Jurkat, Clone E6-1 (cell line): ENCODE data around the gene PSG5.
"Not testable (repeated sequence)": the region's sequence is repeated elsewhere in the genome, so short reads cannot be mapped to it uniquely, and the experiment has no call there.

Source experiments
- DNase-seq: peaks from one replicate; pipeline ENCODE4 v3.0.0-alpha.2; 2011; ENCODE audit warnings: low read depth, low spot score
- H3K4me3 ChIP-seq: 2 replicates; pipeline ENCODE4 v1.5.1; 2011; ENCODE audit warnings: mild to moderate bottlenecking, low read length, control low read depth, moderate library complexity

PSG5 gene

GRCh38 chr19:43192381-43193155 lies 6.2 kb upstream of the PSG5 start:
- H3K4me3 ChIP-seq, DNase-seq: not testable (repeated sequence)

DNA sequence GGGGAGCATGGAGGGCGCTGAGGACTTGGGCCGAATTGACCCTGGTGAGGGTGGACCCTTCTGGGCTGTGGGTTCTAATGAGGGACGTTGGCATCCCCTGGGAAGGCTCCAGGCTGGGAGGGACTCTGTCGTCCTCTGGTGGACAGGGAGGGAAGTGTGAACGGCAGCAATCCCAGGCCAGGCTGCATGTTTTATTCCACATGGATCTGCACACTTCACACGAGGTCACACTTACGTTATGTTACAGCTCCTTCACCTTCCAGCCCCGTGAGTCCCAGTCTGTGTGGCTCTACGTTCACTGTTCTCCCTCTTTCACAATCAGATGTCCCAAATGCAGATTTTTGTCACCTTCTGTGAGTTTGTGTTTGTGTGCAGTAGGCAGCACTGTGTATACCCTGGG lies 1.8 kb upstream of the PSG5 start:
- not testable (repeated sequence) for H3K4me3 ChIP-seq, DNase-seq

DNA sequence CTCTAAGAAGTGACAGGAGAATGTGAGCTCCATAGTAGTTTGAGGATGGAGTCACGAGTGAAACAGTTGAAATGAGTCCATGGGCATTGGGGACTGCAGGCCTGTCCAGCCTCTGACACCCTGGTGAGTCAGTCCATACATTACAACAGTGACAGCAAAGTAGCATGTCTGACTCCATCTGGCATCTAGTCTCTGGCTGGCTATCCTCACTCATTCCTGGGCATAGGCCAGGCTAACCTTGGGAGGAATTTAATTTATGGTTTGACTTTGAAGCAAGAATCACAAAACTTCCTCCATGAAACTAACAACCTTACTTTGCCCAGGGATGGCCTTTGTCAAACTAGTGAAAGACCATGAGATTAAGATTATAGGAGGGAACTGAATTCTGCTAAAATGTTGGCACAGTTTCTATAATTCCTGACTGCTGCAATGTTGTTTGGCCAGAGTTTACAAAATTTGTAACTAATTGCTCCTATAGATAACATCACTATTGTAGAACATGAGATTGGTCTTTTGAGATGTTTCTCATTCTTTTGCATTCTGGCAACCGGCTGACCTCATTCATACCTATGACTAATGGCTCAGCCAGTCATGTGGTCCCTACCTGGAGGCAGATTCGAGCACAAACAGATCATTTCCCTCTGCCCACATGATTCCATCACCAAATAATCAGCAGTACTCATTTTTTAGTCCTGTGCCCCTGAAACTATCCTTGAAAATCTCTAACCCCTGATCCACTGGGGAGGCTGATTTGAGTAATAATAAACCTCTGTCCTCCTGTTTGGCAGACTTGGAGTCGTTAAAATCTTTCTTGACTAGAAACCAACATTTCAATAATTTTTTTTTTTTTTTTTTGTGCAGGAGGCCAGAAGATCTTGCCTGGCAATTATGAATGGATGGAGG lies 4.2 kb downstream of the PSG5 start:
- DNase-seq, H3K4me3 ChIP-seq: not testable (repeated sequence)

GRCh38 chr19:43179569-43180147 lies 6.7 kb downstream of the PSG5 start:
- DNase-seq, H3K4me3 ChIP-seq: not testable (repeated sequence)

- not testable (repeated sequence) for DNase-seq, H3K4me3 ChIP-seq
These were observed 7.8 kb downstream of the PSG5 start for GRCh38 chr19:43178577-43178976.

DNA sequence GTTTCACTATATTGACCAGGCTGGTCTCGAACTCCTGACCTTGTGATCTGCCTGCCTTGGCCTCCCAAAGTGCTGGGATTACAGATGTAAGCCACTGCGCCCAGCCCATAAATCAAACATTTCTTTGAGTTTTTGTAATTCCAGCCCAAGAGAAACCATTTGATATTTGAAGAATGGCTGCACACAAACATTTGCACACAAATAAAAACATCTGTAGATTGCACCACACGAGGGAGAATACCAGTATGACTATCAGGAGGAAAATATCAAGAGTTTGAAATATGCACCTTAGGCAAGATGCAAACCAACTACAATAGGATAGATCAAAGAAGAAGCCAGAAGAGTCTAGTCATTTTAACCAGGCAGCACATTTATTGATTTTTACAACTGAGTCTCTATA lies 20.4 kb downstream of the PSG5 start:
- H3K4me3 ChIP-seq, DNase-seq: not testable (repeated sequence)

DNA sequence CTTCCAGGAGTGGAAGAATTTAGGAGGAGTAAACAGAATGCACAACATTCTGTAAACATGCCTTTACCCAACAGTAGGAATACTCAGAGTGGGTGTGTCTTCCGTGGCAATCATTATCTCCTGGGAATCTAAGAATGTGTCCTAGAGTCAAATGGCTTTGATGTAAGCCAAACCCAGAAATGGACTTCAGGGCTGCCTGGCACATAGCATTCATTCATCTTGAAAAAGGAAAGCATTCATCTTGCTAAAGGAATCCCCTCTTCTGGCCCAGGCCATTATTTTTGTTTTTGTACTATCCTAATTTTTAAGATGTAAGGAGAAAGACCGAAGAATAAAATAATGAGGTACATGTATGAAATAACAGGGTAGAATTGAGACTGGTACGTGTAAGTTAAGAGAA lies 23.2 kb downstream of the PSG5 start:
- not testable (repeated sequence) for DNase-seq

GRCh38 chr19:43162261-43162660 lies 24.1 kb downstream of the PSG5 start:
- not testable (repeated sequence) for DNase-seq, H3K4me3 ChIP-seq

More for the DNA sequence above, 23.2 kb downstream of the PSG5 start:
- H3K4me3 ChIP-seq = not testable (repeated sequence)

- no peak for DNase-seq
- no peak overlapping the region for H3K4me3 ChIP-seq
These were observed 34.1 kb downstream of the PSG5 start for GRCh38 chr19:43152214-43152613.

- H3K4me3 ChIP-seq, DNase-seq: not testable (repeated sequence)
These were observed 36.5 kb downstream of the PSG5 start for GRCh38 chr19:43149788-43150187.

- DNase-seq = no peak
- no peak overlapping the region for H3K4me3 ChIP-seq
These were observed 38.1 kb downstream of the PSG5 start for GRCh38 chr19:43148233-43148632.

GRCh38 chr19:43141763-43142162 lies 44.6 kb downstream of the PSG5 start:
- H3K4me3 ChIP-seq, DNase-seq: not testable (repeated sequence)

- DNase-seq = no peak
- no peak overlapping the region for H3K4me3 ChIP-seq
These were observed 53.6 kb downstream of the PSG5 start for GRCh38 chr19:43132696-43133095.

DNA sequence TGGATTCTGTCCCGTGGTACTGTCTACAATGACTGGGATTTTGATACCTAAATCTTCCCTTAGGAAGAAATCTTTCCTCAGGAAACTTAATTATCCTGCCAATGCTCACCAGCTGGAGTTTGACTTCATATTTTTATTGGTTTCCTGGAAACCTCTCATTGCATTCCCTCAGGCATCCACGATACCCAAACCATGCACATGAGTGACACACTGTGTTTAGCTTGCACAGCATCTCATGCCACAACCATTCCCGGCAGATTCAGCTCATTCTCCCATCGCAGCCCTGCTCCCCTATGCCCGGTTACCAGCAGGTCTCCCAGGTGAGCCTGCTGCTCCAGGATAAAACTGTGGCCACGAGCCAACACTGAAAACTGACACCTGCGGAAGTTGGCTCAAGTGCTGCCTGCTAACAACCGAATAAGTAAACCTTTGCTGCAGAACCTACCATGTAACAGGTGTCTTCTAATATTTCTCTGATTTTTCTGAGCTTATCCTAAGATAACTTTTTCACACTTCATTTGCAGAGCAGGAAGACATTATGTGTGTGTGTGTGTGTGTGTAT lies 55.0 kb downstream of the PSG5 start:
- DNase-seq = not testable (repeated sequence)

DNA sequence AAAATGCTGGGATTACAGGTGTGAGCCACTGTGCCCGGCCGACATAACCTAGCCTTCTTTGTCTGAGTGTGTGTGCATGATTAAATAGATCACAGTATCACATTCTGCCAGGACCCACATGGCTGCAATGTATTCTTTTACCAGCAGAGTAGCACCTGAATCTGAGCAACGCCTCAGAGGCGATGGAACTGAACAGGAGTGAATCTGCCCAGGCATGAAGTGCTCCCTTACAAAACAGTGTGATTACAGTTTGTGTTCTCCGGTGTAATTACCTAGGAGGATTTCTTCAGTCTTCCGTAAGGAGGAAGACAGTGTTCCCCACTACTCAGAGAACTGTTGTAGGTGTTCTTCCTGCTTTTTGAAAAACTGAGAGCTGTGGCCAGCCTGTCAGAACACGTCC lies 57.1 kb downstream of the PSG5 start:
- DNase-seq, H3K4me3 ChIP-seq: not testable (repeated sequence)

More for the DNA sequence above, 55.0 kb downstream of the PSG5 start:
- H3K4me3 ChIP-seq = not testable (repeated sequence)

GRCh38 chr19:43127336-43127735 lies 59.0 kb downstream of the PSG5 start:
- DNase-seq = not testable (repeated sequence)

DNA sequence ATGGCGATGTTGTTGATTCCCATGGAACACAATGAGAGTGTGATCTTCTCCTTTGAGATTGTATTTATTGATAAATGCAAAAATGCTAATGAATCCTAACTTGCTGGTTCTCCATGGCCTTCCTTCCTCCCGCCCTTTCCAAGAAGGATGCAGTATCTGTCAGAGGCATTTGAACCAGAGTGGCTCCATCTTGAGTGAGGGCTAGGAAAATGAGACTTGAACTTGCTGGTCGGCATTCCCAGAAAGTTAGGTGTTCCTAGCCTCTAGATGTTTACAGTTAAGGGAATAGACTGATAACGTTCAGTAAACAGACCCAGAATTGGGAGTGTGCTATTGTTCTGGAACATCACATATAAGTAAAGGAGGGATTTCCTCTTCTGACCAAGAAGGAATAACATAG lies 59.6 kb downstream of the PSG5 start:
- DNase-seq = no peak
- no peak overlapping the region for H3K4me3 ChIP-seq

More at GRCh38 chr19:43127336-43127735, 59.0 kb downstream of the PSG5 start:
- H3K4me3 ChIP-seq = not testable (repeated sequence)

DNA sequence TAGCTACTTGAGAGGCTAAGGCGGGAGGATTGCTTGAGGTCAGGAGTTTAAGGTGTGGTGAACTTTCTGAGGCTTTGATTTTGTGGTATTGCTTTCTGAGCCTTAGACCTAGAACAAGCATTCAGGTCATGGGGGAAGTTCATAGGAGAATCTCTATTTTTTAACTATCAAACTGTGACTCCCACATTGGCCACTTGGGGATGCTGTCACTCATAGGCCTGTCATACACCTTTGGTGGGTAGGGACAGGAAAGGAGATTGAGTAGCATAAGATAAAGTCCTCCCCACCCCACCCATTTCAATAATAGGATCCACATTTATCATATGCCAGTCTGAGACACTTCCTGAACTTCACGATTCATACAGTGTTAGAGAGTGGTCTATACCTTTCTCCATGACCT lies 62.0 kb downstream of the PSG5 start:
- H3K4me3 ChIP-seq = no peak overlapping the region
- DNase-seq = no peak

- not testable (repeated sequence) for DNase-seq, H3K4me3 ChIP-seq
These were observed 65.8 kb downstream of the PSG5 start for GRCh38 chr19:43120433-43121026.
